HG03175 (cell line): ENCODE data around the gene MTIF3.

Source experiments
- ATAC-seq: cut with Tn5 transposase; IDR thresholded peaks from one replicate; pipeline ENCODE4 v1.9.1; 2021; ENCODE audit warnings: mild to moderate bottlenecking, moderate library complexity; ENCODE audit not compliant: unreplicated experiment

Gene MTIF3, protein sequence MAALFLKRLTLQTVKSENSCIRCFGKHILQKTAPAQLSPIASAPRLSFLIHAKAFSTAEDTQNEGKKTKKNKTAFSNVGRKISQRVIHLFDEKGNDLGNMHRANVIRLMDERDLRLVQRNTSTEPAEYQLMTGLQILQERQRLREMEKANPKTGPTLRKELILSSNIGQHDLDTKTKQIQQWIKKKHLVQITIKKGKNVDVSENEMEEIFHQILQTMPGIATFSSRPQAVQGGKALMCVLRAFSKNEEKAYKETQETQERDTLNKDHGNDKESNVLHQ

DNA sequence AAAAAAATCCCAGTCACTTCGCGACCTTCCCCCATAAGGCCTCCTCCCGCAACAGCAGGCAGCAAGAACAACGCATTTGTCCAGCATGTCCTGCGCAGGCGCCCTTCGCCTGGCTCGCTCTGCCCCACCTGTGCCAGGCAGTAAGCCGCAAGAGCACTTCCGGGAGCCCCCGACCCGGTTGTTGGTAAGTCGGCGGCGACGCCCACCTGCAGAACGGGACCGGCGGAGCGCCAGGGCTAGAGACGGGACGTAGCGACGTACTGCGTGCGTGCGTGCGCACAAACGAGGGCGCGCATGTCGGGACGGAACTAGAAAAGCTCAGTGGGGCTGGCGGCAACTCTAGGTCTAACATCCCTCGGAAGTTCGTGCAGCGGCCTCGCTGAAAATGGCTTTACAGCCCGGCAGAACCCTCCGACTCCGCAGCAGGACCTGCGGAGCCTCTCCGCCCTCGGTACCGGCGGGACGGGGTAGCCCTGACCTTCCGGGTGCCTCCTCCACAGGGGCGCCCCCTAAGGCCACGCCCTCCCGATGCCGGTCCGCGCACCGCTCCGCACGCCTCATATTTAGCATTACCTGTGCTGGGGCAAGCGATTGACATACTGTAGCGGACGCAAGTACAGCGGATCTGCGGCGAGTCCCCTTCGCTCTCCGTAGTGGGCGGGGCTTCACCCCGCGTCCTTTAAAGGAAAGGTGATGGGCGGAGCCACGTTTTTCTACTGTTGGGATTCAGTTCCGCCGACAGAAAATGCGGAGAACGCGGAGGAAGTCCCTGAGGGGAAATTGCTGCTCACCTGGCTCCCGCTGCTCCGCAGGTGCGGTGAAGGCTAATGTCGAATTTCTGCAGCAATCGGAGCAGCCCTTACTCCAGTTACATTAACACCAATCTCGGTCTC is at the start of gene MTIF3:
Gene MTIF3, minus strand, starts transcription at position 629 of the 893 bp plus-strand sequence. CDS start 10,116 bp downstream, outside the sequence.
- ATAC-seq: peak; percentile 87

DNA sequence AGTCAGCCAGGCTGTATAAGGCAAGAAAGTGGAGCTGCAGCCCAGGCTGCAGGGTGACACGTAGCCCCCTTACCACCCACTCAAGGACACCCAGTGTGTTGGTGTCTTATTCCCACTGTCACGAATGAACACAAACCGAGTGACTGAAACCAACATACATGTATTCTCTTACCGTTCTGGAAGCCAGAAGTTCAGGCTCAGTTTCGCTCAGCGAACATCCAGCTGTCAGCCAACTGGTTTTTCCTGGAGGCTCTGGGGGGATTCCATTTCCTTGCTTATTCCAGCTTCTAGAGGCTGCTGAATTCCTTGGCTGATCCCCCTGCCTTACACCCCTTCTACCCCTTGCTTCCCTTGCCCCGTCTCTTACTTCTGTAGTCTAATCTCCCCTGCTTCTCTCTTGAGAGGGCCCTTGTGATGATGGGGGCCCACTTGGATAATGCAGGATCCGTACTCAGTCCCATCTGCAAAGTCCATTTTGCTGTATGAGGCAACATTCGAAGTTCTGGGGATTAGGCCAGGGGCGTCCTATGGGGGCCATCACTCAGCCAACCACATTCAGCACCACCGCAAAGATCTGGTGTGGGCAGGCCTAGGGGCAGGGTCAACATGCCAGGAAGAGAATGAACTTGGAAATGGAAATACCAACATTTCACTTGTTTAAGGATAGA is 47.3 kb upstream of the MTIF3 start:
- ATAC-seq: no peak

DNA sequence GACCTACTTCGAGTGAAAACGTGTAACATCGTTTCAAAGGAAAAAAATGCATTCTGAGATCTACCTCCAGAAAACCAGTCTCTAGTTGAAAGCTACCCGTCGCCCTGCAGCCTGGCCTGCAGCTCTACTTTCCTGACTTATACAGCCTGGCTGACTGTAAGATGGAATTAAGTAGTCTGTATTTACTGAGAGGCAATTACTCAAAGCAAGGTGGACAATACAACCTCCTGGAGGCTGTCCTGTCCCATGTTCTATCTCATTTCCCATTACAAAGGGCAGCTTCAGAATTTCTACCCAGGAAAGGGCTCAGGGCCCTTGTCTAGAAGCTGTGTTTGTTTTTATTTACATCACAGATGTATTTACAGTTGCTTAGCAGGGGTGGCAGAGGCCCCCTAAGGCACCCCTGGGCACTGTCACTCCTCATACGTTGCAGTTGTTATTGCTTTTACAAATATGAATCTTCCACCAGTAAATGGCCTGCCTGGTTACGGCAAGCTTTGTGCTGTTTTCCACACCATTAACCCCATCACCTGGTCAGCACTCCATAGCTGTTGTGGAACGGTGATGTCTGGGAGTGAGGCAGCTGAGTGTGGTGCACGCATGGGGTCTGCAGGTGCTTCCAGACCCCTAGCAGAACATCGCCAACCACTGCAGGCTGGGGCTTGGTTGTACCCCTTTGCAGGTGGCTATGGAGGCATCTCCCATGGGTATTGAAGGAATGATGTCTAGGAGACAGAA is 46.3 kb upstream of the MTIF3 start:
- no peak for ATAC-seq

DNA sequence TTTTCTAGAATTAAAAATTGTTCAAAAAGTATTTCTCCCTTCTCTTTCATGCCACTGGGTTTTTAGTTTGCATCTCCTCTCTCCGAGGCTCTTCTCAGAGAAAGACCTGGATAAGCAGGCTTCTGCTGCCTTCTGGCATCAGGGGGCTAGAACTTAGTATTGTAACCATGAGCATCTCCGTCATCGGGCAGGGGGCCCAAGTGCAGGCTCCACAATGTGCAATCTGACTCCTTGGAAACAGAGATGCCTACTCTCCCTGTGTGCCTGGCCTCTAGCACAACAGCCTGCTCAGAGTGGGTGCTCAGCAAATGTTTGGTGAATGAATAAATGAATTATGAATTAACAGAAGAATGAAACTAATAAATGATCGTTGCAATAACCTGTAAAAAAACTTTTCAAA is 45.6 kb upstream of the MTIF3 start:
- no peak for ATAC-seq

DNA sequence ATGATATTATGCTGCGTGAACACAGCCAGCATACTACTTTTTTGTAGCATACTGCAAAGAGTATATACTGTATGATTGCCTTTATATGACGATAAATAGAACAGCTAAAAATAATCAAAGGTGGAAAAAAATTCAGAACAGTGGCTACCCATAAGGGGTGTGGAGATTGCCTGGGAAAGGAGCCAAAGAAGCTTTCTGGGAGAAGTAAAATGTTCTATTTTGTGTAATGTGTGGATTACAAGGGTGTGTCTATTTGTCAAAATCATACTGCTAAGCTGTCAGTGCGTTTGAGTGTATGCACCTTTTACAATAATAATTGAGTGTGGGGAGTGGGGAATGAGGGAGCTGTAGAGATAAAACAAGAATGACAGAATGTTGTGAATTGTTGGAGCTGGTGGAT is 45.2 kb upstream of the MTIF3 start:
- ATAC-seq: no peak

DNA sequence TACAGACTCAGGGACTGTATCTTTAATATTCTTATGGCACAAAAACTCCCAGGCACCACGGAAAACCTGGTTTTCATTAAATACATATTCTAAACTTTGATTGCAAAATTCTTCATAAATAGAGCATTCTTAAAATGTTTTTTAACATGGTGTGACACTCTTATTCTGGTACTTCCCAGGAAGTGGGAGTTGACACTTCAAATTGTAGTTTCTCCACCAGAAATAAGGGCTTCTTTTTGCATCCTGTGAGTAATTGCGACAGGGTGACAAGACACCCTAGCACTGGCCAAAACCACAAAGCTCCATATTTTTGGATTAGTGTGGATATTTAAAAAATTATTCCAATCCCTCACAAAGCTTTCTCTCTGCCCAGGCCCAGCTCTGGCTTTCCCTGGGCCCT is 43.6 kb upstream of the MTIF3 start:
- no peak for ATAC-seq

DNA sequence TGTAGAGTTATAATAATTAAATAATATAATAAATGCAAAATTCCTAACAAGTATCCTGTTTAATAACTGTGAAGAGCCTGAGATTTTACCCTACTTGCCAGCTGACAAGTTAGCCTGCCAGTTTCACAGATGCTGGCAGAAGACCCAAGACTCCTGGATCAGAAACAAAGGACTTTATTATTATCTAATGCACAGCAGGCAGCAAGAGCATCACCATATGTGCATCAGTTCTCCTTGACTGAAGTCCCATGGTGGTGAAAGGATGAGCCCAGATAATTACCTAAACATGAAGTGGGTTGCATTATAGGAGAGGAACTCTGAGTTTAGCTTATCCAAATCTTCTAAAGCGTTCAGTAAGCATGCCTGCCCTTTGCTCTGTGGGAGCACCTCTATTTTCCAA is 39.1 kb upstream of the MTIF3 start:
- ATAC-seq: no peak

DNA sequence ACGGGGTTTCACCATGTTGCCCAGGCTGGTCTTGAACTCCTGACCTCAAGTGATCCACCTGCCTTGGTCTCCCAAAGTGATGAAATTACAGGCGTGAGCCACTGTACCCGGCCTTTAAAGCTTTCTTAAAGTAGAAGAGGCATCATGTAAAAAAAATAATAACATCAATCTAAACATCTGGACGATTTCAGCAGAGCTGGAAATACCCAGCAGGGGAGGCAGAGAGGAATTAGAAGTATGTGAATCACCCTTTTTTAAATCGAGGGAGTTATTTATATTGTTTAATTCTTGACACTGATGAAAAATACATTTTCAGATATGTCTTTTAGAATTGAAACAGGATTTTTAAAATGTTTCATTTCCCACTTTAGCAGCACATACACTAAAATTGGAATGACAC is 37.4 kb upstream of the MTIF3 start:
- ATAC-seq: no peak

DNA sequence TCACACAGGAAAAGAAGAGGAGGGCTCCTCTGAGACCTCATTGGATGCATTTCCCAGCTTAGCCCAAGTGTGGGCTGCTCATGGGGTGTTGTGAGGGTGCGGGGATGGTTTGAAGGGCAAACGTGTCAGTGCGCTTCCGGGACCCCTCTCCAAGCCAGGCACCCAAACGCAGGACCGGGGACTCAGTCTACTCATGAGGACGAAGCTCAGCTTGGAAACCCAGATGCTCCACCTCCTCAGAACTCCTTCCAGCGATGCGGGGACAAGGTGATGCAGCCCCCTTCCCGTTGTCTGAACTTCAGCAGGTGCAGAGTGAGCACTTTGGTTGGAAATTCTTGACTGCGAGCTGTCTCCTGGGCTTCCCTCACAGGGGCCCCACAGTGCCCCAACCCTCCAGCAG is 33.1 kb upstream of the MTIF3 start:
- ATAC-seq: no peak

DNA sequence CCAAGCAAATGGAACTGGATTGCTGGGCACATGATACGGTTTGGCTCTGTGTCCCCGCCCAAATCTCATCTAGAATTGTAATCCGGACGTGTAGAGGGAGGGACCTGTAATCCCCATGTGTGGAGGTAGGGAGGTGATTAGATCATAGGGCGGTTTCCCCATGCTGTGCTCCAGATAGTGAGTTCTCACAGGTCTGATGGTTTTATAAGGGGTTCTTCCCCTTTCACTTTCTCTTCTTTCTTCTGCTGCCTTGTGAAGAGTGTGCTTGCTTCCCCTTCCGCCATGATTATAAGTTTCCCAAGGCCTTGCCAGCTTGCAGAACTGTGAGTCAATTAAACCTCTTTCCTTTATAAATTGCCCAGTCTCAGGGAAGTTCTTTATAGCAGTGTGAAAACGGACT is 32.6 kb upstream of the MTIF3 start:
- ATAC-seq: peak; percentile 97

DNA sequence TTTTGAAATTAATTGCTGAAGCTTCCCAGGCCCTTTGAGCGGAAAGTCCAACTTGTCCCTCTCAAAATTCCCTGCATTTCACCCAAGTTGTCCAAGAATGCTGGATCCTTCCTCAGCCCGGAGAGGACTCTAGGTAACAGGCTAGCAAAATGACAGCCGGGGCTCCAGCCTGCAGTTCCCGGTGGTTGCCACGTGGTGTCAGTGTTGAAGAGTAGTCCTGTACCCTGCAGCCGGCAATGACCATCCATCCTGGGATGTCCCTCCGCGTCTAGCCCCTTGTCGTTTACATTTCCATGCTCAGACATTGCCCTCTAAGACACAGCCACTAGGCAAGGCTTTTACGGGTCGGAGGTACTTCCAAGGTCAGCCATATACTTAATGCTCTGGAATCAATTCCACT is 31.4 kb upstream of the MTIF3 start:
- no peak for ATAC-seq

DNA sequence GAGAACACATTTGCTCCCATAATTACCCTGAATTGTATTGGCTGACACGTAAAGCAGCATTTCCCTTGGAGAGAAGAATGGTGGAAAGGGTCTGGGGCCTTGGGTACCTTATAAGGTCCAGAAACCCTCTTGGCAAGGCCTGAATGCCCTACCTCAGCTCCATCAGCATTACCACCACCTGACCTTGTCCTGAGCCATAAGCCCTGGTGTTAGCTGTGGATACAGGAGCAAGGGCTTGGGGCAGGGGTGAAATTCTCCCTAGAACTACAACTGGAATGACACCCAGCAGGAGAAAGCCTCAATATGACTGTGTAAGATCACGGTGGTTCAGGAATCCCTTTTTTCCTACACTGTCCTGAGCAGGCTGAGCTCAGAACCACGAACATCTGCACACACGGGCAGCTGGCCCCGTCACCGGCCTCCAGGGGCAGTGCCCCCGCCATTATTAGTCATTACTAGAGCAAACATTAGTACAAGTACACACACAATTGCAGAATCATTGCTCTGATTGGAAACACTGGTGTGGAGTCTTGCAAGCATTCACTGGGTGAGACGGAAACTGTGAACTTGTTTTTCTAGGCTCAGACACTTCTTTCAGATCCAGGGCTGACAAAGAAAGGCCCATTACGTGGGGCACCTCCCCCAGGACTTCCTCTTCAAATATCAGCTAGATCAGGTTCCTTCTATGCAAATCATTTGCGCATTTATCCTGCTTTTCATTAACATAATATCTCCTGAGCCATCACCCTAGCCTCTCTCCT is 26.8 kb upstream of the MTIF3 start:
- ATAC-seq: peak; percentile 62

DNA sequence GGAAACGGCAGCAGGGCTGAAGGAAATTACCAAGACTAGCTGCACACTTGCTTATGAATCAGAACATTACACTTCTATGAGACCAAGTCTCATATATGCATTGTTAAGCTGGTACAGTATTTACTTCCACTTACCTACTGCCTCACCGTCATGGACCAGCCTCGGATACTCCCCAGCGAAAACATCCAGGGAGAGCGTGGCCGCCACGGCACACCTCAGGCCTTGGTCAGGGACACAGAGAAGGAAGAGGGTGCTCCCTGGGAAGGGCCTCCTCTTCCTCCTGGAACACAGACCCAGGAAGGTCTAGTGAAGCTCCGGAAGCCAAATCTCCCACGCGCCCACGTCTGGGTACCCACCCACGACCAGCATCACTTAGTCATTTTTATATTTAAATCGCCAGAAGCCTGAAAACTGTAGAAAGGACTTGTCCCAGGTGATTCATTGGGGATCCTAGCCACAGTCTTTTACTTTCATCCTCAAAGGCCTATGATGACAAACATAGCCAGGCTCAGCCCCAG is 24.4 kb upstream of the MTIF3 start:
- no peak for ATAC-seq

DNA sequence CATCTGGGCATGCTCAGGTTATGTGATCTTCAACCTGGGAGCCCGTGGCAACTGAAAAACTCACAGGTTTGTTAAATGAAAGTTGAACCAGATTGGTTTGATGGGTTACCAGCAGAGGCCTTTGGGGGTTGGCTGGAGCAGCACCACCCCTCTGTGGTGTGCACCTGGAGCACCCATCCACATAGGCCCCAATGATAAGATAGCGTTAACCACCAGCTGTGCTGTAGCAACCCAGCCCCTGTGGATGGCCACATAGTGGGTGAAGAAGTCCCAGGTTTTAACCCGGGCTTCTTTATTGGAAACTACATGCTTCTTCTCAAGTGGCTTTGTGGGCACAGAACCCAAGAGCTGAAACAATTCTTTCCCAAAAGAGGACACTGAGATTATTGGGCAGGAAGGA is 22.6 kb upstream of the MTIF3 start:
- ATAC-seq: no peak

DNA sequence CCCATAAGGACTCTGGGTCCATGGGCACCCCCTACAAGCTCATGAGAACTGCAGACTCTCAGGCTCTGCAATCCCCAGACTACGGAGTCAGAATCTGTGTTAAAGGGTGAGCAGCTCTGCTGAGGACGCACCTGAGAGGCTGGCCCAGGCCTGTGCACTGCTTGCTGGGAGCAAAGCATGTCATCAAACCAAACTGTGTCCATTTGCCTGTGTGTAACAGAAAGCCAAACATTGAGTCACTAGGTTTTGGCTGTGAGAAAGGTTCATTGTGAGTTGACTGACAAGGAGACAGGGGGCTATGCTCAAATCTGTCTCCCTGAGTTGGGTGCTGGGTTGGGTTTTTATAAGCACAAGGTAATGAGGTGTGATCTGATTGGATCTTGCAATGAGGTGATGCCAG is 22.1 kb upstream of the MTIF3 start:
- ATAC-seq: no peak

DNA sequence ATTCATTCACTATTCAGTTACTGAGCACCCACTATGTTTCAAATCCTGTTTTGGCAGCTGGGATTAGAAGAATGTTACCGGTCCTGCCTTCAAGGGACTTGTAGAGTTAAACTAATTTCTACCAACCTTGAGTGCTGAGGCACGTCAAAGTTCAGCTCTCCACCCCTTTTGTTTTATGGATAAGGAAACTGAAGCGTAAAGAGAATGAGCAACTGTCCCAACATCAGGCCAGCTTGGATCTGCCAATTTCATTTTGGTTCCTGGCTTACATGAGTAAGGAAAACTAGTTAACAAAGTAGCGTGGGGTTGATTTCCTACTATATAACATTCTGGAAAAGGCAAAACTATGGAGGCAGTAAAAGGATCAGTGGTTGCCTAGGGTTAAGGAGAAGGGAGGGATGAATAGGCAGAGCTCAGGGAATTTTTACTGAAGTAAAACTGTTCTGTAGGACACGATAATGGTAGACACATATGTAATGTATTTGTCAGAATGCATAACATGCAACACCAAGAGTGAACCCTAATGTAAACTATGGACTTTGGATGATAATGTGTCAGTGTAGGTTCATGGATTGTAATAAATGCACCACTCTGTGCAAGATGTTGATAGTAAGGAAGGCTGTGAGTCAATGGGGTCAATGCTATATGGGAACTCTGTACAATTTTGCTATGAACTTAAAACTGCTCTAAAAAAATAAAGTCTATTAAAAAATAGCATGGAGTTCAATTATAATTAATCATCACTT is 19.9 kb upstream of the MTIF3 start:
- no peak for ATAC-seq

DNA sequence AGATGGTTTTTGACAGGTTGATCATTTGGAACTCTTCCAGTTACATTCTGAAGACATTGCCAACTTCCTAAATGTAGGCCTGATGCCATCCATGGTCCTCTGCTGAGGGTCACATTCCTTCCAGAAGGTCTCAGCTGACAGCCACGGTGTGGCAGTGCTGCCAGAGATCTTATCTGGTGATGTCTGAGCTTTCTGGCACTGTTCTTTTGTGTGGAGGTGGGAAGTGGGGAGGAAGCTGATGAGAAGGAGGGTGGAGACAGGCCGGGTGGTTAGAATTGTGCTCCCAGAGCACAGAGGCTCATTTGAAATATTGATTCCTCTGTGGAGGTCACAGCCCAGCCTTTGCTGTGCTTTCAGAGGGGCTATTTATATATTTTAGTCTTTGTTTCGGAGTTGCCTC is 16.1 kb upstream of the MTIF3 start:
- ATAC-seq: no peak

DNA sequence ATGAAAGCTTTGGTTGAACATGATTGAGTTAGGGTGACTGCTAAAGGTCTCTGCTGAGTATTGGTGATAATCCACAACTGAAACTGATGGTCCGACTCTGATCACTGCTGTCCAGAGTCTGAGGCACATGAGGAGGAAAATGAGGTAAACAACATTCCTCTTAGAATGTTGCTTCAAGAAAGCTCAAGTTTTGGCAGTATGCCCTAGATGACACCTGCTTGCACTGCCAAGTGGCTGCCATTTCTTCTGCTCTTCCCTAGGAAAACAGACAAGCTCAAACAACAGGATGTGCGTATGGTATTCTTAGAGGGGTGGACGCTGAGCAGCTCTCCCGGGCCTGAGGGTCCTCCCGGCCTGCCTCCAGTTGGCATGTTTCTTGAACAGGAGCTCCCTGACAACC is 15.2 kb upstream of the MTIF3 start:
- ATAC-seq: no peak

DNA sequence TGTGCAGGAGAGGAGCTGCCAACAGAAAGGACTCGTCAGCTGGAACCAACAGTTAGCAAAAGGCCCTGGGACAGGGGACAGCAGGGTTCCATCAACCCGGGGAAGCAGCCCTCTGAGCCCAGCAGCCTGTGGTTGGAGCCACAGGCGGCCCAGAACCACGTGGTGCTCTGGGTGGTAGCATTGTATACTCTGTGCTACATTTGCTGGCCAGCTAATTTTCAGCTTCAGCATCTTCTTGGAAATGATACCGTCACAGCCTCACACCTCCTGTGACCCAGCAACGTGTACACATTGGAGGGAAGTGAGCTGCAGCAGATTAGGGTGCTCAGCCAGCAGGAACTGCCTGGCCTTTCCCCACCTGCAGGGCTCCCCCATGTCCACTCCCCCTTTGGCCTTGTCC is 13.1 kb upstream of the MTIF3 start:
- no peak for ATAC-seq
